Measurements from ENCODE around the gene PRICKLE4.

- TF ChIP-seq, protein P1, sequence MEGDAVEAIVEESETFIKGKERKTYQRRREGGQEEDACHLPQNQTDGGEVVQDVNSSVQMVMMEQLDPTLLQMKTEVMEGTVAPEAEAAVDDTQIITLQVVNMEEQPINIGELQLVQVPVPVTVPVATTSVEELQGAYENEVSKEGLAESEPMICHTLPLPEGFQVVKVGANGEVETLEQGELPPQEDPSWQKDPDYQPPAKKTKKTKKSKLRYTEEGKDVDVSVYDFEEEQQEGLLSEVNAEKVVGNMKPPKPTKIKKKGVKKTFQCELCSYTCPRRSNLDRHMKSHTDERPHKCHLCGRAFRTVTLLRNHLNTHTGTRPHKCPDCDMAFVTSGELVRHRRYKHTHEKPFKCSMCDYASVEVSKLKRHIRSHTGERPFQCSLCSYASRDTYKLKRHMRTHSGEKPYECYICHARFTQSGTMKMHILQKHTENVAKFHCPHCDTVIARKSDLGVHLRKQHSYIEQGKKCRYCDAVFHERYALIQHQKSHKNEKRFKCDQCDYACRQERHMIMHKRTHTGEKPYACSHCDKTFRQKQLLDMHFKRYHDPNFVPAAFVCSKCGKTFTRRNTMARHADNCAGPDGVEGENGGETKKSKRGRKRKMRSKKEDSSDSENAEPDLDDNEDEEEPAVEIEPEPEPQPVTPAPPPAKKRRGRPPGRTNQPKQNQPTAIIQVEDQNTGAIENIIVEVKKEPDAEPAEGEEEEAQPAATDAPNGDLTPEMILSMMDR (IDR thresholded peaks at IDR 0.05), result no peak
- no peak for TF ChIP-seq EZH2 (IDR thresholded peaks at IDR 0.05)
Measured at GRCh38 chr6:41777551-41778285, 2.9 kb upstream of the PRICKLE4 start.

Measured in neural progenitor cell (in vitro differentiated cells).